Measurements from ENCODE around the gene PAIP1.
"Not testable (repeated sequence)": the region's sequence is repeated elsewhere in the genome, so short reads cannot be mapped to it uniquely, and the experiment has no call there.

PAIP1 gene

DNA sequence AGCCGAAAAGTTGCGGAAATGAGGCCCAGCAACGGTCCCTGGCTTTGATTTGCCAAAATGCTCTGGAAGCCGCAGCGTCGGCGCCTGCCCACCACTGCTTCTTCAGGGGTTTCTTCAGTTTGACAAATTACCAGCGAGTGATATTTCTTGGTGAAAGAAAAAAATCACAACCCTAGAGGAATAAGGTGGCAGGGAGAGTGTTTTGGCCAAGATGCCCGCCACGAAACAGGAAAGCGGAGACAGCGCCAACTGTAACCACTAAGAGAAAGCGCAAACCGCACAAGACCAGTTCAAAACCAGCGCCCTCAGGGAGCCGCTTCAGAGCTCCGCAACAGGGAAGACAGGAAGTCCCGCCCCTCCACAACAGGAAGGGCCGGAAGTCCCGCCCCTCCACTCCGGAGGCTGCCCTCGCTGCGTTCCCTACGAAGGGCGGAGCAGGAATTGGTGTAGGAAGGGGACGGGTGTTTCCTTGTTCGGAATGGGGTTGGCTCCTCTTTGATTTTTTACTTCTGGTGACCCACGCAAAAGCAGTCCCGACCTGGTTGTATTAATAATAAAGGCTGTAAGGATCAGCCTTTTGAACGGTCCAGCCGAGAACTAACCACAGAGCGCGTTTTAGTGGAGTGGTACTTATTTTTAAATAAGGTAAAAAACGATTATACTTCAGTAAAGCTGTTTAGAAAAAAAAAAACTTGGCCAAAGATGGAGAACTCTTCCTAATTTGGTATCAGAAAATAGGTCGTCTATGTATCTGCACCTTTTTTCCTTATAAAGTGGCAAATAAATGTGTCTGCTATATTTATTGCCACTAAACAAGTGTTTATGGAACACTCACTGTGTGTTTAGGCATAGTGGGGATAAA is 41.8 kb downstream of the PAIP1 start, which contains the start of gene C5orf34:
Gene C5orf34 (minus strand): TSS at position 333 of the 862 bp plus-strand sequence. CDS start 5,809 bp downstream, outside the sequence.
- DNase-seq (ENCODE audit: low read depth), result peak; percentile 94

DNA sequence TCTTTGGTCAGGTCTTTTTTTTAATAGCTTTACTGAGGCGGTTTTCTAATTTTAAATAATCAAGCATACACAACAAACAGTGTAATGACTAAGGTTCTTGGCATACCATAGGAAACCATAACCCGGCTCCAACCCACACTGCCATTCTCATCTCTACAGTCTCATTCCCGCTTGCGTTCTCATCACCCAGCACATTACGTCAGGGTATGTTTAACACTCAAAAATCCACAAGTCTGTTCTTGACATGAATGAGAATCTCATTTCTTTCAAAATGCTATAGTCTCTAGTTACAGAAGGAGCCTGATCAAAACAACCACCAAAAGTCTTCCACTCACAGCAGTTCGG is 42.4 kb downstream of the PAIP1 start:
- no peak for DNase-seq (ENCODE audit: low read depth)

DNA sequence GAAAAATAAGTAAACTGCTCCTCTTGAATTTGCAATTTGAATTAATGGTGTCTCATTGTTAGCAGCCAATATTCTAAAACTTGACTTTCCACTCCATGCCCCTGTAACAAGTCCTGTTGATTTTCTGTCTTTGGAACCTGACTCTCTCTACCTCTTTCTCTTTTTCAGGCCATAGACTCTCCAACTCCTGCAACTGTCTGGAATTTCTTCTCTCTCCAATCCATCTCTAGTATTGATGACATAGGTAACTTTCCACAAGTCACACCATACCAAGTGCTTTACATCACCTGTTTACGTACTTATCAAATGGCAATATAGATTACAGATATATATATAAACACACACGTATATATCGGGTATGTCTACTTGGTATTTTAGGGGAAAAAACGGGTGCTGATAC is 42.9 kb downstream of the PAIP1 start:
- no peak for DNase-seq (ENCODE audit: low read depth)

DNA sequence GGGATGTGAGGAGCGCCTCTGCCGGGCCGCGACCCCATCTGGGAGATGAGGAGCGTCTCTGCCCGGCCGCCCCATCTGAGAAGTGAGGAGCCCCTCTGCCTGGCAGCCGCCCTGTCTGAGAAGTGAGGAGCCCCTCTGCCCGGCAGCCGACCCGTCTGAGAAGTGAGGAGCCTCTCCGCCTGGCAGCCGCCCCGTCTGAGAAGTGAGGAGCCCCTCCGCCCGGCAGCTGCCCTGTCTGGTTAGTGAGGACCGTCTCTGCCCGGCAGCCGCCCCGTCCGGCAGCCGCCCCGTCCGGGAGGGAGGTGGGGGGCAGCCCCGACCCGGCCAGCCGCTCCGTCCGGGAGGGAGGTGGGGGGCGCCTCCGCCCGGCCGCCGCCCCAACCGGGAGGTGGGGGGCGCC is 45.8 kb downstream of the PAIP1 start:
- not testable (repeated sequence) for DNase-seq (ENCODE audit: low read depth)

DNA sequence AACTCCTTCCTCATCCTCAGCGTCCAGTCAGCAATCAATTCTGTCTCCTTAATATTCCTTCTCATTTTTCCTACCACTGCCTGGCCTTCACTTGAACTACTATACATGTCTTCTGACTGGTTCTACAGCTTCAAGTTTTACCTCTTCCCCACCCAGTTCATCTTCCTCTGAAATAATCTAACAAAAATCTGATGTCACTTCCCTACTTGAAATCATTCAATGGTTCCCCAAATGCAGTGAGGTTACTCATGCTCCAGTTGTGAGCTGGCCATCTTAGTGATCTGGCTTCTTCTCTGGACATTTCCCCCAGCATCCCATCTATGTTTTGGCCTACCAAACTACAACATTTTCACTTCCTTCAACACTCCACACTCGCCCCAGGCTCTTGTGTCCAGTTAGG is 58.3 kb downstream of the PAIP1 start:
- no peak for DNase-seq (ENCODE audit: low read depth)

DNA sequence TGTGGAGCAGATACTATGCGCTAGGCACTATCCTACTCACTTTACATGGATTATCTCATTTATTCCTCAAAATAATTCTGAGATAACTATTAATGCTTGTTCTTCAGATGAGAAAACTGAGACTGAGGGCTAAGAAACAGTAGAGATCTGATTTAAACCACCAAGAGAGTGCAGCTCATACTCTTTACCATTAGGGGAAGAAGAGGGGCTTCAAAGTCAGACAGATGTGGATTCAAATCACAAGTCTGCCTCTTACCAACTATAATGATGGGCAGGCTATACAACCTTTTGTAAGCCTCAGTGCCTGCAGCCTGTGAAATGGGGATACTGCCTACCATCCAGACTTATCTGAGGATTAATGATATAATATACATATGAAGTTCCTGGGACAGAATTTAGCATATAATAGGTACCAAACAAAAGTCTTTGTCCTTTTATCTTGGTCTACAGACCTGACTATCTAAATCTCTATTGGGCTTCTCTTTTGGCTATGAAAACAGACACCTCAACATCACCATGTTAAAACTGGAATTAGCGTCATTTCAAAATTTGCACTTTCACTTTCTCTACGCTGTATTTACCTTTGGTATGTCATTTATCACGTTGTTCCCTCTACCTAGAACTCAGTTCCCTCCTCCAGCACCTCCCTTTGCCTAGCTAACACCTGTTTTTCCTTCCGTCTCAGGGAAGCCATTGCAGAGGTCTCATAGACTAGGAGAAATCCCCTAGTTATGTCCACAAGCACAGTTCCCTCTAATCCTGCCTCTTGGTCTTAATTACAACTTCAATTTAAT is 59.4 kb downstream of the PAIP1 start:
- DNase-seq (ENCODE audit: low read depth), result no peak

DNA sequence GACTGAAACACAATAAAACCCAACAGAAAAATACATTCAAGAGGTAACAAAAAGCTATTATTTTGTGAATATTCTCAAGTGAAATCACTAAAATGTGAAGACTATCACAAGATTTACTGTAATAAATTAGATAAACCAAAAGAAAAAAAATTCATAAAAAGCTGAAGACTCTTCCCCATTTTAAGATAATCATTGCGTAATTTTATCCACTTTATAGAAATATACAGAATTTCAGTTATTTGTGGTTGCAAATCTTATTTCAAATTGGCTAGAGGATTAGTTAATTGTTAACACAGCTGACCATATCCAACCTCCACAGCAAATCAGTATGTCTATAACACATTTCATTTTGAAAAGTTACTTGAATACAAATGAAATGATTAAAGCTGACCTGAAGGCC is 65.6 kb downstream of the PAIP1 start:
- DNase-seq (ENCODE audit: low read depth), result no peak

DNA sequence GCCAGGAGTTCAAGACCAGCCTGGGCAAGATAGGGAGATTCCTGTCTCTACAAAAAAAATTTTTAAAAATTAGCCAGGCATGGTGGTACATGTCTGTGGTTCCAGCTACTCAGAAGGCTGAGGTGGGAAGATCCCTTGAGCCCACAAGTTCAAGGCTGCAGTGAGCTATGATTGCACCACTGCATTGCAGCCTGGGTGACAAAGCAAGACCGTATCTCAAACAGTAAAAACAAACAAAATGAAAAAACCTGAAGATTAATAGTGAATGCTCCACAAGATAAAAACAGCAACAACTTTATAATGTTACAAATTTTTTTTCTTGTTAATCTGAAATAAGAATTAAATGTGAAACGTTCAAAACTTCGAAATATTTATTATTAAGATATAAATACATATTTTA is 70.5 kb downstream of the PAIP1 start:
- no peak for DNase-seq (ENCODE audit: low read depth)

DNA sequence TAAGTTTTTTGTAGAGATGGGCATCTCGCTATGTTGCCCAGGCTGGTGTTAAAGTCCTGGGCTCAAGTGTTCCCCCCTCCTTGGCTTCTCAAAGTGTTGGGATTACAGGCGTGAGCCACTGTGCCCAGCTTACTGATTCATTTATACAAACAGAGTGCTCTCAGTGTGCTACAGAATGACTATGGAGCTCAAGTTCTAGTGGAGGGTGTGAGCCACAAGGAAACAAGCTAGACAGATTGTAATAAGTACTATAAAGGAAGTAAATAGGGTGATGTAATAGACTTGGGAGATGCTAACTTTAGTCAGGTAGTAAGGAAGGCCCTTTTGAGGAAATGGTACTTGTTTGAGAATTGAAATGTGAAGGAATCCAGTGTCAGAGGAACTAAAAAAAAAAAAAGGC is 71.5 kb downstream of the PAIP1 start:
- DNase-seq (ENCODE audit: low read depth), result no peak

DNA sequence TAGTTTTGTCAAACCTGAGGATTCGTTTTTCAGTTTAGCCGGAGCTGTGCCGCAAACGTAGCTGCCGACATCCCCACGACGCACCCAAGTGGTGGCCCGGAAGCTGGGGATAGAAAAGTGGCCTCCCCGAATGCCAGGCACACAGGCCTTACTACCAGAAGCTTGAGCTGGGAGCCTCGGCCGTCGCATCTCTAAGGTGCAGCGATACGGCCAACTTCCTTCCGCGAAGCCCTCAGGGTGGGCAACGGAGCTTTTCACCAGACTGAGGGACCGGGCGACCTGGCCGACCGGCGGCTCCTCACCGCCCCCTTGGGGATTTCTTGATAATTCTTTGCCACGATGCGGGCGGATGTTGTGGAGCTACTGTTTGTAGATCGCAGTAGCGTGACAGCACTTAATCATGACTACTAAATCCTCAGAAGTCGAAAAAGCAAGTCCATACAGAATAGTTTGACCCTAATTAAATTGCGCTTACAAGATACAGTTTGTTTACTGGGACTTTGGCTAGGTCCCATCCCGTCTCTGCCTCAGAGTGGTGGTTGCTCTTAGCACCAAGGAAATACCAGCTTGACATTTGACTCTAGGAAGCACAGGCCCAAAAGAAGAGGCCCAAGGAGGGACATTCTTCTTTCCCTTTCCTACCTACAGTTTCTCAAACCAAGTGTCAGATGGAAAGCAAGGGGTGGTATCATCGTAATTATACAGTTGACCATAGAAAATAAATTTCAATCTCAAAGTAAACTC is 72.6 kb downstream of the PAIP1 start:
- DNase-seq (ENCODE audit: low read depth), result peak; percentile 71

DNA sequence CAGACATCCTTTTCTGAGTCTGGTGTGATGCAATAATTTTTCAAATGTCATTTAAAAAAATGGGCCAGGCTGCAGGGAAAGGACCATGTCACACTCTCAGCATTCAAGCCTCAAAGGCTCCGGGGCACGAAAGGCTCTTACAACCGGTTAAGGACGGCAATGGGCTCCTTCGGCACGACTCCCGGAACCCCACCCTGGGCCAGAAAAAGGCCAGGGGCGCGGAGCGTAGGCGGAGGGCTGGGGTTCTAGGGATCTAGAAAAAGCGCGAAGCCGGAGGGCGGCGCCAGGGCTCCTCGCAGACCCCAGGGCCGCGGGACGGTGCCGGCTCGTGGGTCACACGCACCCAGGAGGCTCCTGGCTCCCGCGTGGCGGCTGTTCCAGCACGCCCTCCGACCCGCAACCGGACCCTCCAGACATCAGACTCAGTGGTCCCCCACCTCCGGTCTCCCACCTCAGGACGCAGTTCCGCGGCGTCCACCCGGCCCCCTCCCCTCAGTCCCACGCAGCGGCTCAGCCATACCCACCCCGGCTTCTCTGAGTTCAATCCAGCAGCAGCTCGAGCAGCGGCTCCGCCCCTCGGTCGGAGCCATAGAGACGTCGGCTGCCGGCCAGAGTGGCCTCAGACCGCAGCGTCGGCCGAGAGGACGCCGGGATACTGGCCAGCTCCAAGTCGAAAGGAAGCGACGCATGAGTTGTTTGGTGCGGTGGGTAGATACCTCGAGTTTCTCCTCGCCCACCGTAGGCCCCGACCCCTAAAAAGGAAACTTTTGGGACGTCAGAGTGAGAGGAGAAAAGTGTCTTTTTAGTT is 73.4 kb downstream of the PAIP1 start, which contains the start of gene TMEM267:
Gene TMEM267 (minus strand): TSS at position 568 of the 808 bp plus-strand sequence. CDS start 29,896 bp downstream, outside the sequence.
- peak; percentile 68 for DNase-seq (ENCODE audit: low read depth)

DNA sequence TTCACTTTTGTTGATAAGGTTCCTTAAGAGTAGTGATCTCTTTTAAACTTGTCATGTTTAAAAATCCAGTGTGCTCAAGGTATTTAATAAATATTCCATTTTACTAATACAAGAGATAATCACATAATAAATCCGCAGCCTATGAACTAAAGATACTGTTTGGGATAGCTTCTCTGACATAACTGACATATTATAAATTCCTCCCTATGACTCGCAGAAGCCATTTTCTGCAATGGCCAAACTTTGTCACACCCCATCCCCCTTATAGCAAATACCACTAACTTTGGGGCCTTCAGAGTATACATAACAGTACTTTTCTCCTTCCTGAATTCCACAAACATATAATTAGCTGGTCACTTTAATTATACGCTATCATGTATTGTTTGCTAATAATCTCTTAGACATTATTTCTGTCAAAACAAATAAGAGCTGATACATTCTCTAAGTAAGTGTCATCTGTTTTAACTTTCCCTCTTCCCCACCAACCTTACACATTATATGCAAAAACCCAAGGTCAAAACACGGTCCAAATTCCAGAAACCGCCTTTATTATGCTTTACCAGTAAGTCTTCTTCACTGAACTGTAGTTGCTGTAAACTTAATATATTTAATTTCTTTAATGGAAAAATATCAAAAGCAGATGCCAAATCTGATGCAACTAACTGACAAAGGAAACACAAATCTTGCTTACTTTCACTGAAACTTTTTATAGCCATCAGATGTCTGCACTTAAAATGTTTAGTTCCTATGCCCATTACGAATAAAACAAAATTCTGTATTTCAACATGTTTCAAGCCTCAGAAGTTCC is 74.2 kb downstream of the PAIP1 start:
- DNase-seq (ENCODE audit: low read depth), result no peak
